ENCODE results near the gene VWA5A. TPM values are rescaled to one million over a fixed set of nuclear protein-coding genes. Genes with fewer than 3 reads are reported as not detected.

VWA5A gene
- total and polyA plus RNA-seq, 2 of the 13 experiments (the other 11 are each of a cell fraction or from before 2014, with no cell fraction given): 1.3 to 1.8 TPM

GRCh38 chr11:124077266-124077665 is 38.0 kb upstream of the VWA5A start (continued):
- TF ChIP-seq, protein P1, sequence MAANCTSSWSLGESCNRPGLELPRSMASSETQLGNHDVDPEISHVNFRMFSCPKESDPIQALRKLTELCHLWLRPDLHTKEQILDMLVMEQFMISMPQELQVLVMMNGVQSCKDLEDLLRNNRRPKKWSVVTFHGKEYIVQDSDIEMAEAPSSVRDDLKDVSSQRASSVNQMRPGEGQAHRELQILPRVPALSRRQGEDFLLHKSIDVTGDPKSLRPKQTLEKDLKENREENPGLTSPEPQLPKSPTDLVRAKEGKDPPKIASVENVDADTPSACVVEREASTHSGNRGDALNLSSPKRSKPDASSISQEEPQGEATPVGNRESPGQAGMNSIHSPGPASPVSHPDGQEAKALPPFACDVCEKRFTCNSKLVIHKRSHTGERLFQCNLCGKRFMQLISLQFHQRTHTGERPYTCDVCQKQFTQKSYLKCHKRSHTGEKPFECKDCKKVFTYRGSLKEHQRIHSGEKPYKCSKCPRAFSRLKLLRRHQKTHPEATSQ (CRISPR knock-in tag; IDR thresholded peaks at IDR 0.05; ENCODE audit: borderline replicate concordance): no peak

GRCh38 chr11:124078591-124078990 is 36.7 kb upstream of the VWA5A start:
- in situ Hi-C loops (cut with HindIII; ENCODE audit: extremely low pct_ligation_motif_present, low pct_unique_long_range_greater_than_20kb): loop anchor here (5.0 kb wide), 1 partner anchor 119 kb away; no protein-coding TSS in a partner anchor

More at GRCh38 chr11:124078591-124078990, 36.7 kb upstream of the VWA5A start:
- no peaks in the 10 kb centered on the region for H3K9me3 ChIP-seq (ENCODE audit: low read length)
- no peak for ATAC-seq
- H2AFZ ChIP-seq (ENCODE audit: low read length): no peak overlapping the region
- H3K4me1 ChIP-seq (ENCODE audit: insufficient read depth, low read length): 0 out of 2 replicates have a peak, but pooled peaks cover 9% of the 10 kb centered on the region
- H3K9ac ChIP-seq (ENCODE audit: insufficient read depth, low read depth, low read length): no peak overlapping the region
- intact Hi-C loops (cut with micrococcal nuclease; ENCODE audit: unreplicated experiment): no loop called here
- WGBS (ENCODE audit: low lambda C conversion rate): 58% methylated on average over 1 of the region's 2 CpGs
- no peak for TF ChIP-seq ZFP37 (CRISPR knock-in tag; IDR thresholded peaks at IDR 0.05; ENCODE audit: borderline replicate concordance)
- TF ChIP-seq ZNF225 (CRISPR knock-in tag; IDR thresholded peaks at IDR 0.05): no peak
- TF ChIP-seq ISX (CRISPR knock-in tag; conservative IDR thresholded peaks at IDR 0.05): no peak
- no peak for TF ChIP-seq SP5 (CRISPR knock-in tag; IDR thresholded peaks at IDR 0.05; ENCODE audit: borderline replicate concordance, low read depth)
- no peak for TF ChIP-seq EHMT2 (IDR thresholded peaks at IDR 0.05; ENCODE audit: borderline replicate concordance, low read depth, low read length)
- TF ChIP-seq DR1 (CRISPR knock-in tag; IDR thresholded peaks at IDR 0.05): no peak
- TF ChIP-seq, protein P2, sequence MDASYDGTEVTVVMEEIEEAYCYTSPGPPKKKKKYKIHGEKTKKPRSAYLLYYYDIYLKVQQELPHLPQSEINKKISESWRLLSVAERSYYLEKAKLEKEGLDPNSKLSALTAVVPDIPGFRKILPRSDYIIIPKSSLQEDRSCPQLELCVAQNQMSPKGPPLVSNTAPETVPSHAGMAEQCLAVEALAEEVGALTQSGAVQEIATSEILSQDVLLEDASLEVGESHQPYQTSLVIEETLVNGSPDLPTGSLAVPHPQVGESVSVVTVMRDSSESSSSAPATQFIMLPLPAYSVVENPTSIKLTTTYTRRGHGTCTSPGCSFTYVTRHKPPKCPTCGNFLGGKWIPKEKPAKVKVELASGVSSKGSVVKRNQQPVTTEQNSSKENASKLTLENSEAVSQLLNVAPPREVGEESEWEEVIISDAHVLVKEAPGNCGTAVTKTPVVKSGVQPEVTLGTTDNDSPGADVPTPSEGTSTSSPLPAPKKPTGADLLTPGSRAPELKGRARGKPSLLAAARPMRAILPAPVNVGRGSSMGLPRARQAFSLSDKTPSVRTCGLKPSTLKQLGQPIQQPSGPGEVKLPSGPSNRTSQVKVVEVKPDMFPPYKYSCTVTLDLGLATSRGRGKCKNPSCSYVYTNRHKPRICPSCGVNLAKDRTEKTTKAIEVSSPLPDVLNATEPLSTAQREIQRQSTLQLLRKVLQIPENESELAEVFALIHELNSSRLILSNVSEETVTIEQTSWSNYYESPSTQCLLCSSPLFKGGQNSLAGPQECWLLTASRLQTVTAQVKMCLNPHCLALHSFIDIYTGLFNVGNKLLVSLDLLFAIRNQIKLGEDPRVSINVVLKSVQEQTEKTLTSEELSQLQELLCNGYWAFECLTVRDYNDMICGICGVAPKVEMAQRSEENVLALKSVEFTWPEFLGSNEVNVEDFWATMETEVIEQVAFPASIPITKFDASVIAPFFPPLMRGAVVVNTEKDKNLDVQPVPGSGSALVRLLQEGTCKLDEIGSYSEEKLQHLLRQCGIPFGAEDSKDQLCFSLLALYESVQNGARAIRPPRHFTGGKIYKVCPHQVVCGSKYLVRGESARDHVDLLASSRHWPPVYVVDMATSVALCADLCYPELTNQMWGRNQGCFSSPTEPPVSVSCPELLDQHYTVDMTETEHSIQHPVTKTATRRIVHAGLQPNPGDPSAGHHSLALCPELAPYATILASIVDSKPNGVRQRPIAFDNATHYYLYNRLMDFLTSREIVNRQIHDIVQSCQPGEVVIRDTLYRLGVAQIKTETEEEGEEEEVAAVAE (CRISPR knock-in tag; IDR thresholded peaks at IDR 0.05; ENCODE audit: borderline replicate concordance): no peak
- TF ChIP-seq ZMYM3 (CRISPR knock-in tag; IDR thresholded peaks at IDR 0.05): no peak
- TF ChIP-seq NFRKB (IDR thresholded peaks at IDR 0.05): no peak
- no peak overlapping the region for H3K4me3 ChIP-seq (replicated peaks in 1 of 3; ENCODE audit: insufficient read depth in 1 of 3, low read depth in 2 of 3, low read length in 3 of 3)
- no peak overlapping the region for H3K4me2 ChIP-seq (ENCODE audit: low read depth, low read length)
- POLR2A ChIA-PET: no interaction called here
- no peak for FAIRE-seq
- H4K20me1 ChIP-seq (ENCODE audit: insufficient read depth, low read length): no peaks in the 10 kb centered on the region
- DNase-seq (ENCODE audit: low spot score): no peak
- no peak overlapping the region for H3K27ac ChIP-seq (ENCODE audit: extremely low read length, insufficient read depth, low read length)
- H3K27me3 ChIP-seq (ENCODE audit: control insufficient read depth in 1 of 2, insufficient read depth in 2 of 2, low read length in 2 of 2): peaks cover 10 to 23% of the 10 kb centered on the region in 2 experiments; a peak in 4 of 5 replicates
- CTCF ChIA-PET (ENCODE audit: low intra/inter-chr PET ratio, low total read pairs): no interaction called here
- no peaks in the 10 kb centered on the region for H3K36me3 ChIP-seq (replicated peaks in 1 of 2; ENCODE audit: control insufficient read depth in 1 of 2, insufficient read depth in 2 of 2, low read length in 2 of 2)
- no TSS peak for BruUV-seq (replicated peaks)
- no peaks in the 10 kb centered on the region for H3K79me2 ChIP-seq (ENCODE audit: insufficient read depth, low read length)

All from HepG2 (cell line).